AG09309 (cell line): ENCODE measurements around the gene HHLA2.

Experiments
- DNase-seq: peaks from one replicate; pipeline ENCODE4 v3.0.0-alpha.2; 2010; ENCODE audit warnings: low read depth
- H3K4me3 ChIP-seq: 2 replicates; pipeline ENCODE4 v1.5.1; 2011; ENCODE audit warnings: mild to moderate bottlenecking, low read depth, low read length, moderate library complexity; ENCODE audit not compliant: control insufficient read depth
- TF ChIP-seq, protein P1 (sequence below): IDR thresholded peaks from 2 replicates; pipeline ENCODE4 v1.5.1; 2011; ENCODE audit warnings: mild to moderate bottlenecking, low read depth, low read length, inconsistent platforms; ENCODE audit not compliant: insufficient read depth, control insufficient read depth; ENCODE audit errors: missing control alignments

Gene HHLA2

DNA sequence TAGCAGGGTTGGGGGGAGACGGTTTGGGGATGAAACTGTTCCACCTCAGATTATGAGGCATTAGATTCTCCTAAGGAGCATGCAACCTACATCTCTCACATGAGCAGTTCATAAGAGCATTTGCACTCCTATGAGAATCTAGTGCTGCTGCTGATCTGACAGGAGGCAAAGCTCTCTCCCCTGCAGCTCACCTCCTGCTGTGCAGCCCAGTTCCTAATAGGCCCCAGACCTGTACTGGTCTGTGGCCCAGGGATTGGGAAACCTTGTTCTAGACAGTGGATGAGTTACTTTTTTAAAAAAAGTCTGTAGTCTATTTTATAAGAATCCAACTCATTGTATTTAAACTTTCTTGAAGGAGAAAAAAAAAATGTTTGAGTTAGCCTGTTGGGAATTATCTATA, 100.0 kb downstream of the HHLA2 start:
- H3K4me3 ChIP-seq: no peak overlapping the region
- no peak for DNase-seq
- TF ChIP-seq, protein P1, sequence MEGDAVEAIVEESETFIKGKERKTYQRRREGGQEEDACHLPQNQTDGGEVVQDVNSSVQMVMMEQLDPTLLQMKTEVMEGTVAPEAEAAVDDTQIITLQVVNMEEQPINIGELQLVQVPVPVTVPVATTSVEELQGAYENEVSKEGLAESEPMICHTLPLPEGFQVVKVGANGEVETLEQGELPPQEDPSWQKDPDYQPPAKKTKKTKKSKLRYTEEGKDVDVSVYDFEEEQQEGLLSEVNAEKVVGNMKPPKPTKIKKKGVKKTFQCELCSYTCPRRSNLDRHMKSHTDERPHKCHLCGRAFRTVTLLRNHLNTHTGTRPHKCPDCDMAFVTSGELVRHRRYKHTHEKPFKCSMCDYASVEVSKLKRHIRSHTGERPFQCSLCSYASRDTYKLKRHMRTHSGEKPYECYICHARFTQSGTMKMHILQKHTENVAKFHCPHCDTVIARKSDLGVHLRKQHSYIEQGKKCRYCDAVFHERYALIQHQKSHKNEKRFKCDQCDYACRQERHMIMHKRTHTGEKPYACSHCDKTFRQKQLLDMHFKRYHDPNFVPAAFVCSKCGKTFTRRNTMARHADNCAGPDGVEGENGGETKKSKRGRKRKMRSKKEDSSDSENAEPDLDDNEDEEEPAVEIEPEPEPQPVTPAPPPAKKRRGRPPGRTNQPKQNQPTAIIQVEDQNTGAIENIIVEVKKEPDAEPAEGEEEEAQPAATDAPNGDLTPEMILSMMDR: no peak

DNA sequence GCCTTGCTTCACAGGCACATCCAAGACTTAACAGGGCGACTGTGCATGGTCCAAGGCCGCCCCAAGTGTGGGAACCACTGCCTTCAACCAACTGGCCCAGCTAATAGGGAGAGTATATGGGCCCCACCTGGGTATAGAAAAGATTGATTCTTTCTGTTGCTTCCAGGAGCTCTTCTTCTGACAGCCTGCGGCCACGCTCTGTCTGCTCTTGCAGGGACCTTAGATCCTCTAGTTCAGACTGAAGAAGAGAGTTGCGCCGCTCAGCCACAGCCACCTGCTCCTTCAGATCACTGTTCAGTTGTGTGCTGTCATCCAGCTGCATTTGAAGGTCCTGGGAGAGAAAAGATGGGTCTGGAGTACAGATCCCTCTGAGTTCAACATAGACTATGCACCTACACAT, 102.2 kb downstream of the HHLA2 start:
- TF ChIP-seq, protein P1: no peak
- DNase-seq: no peak
- H3K4me3 ChIP-seq: no peak overlapping the region

DNA sequence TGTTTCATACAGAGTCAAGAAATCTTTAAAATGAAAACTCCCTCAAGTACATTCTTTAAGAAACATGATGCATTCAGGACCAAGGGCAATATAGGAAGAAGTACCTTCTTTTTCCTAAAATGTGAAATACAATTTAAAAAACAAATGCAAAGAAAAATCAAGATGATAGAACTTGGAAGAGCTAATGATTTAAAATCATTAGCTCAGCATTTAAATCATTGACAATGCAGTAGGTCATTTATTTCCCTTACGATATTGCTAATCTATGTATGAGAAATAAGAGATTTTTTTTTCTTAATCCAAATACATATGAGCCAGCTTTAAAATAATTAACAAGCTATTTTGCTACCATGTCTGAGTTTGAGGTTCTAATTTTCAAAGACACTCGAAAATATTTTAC, 105.5 kb downstream of the HHLA2 start:
- TF ChIP-seq, protein P1: no peak
- DNase-seq: no peak
- H3K4me3 ChIP-seq: no peak overlapping the region

DNA sequence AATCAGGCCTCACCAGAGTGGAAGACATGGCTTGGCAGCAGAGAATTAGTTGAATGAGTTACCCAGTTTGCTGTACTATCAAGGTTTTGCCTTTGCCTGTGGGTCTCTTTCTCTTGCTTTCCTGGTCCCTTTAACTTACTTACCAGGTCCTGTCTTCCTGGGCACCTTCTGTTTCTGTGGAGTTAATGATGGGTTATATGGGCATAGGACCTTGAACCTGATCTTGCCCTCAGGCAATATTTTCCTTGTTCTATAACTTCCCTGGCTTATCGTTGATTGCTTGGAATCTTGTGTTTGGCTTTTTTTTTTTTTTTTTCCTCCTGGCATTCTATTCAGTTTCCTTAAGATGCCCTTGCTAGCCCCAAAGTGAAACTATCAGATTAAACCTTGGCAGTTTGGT, 106.8 kb downstream of the HHLA2 start:
- no peak for DNase-seq
- TF ChIP-seq, protein P1: no peak
- H3K4me3 ChIP-seq: no peak overlapping the region

DNA sequence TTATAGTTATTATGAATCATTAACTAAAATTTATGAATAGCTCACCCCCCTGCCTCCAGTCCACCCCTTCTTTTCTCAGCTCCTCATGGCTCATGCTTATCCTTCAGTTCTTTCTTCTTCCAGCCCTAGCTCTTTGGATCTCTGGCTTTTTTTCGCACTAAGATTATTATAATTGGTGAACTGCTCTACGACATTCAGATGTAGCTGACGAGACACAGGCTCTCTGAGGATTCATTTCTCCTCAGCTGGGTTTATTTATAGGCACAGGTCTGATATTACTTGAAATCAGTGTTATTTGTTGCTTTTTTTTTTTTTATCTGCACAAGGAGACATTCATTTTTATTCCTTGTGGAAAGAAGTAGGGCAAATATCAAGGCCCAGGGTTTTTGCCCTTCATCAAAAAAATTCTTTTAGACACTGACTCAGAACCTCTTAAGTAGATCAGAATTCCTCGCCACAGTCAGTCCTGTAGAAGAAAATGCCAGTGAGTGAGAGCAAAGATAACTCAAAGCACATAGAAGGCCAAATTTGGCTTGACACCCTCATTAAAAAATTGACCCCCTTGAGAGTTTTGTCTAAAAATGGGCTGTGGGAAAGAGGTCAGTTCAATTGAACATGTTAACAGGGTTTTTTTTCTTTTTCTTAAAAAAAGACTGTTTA, 107.5 kb downstream of the HHLA2 start:
- DNase-seq: no peak
- TF ChIP-seq, protein P1: no peak
- no peak overlapping the region for H3K4me3 ChIP-seq

DNA sequence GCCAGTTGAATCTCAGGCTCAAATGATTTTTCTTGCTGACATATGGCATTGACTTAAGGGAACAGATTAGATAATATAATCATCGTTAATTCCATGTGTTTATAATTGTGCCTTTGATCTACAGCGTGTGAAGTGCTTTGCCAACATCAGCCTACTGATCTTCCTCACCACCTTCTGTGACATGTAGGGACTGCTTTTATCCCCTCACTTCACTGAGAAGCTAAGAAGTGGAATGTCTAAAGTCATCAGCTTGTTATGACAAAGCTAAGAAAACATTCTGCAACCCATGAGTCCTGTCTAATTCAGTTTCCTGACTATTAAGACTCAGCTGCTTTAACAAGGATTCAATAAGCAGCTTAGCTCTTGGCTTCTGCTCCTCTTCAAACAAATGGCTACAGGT, 108.0 kb downstream of the HHLA2 start:
- TF ChIP-seq, protein P1: no peak
- no peak for DNase-seq
- H3K4me3 ChIP-seq: no peak overlapping the region
